SK-N-SH (cell line): ENCODE results near the gene TOX2. TPM values are rescaled to one million over a fixed set of nuclear protein-coding genes. Genes with fewer than 3 reads are reported as not detected.

Experiments
- CTCF ChIA-PET: fragments of 300-600, 350-600 bp; formaldehyde crosslinking; extraction: SDS; loops from one replicate; lab custom pipeline; 2021; lab: Yijun Ruan, JAX
- POLR2A ChIA-PET: fragments of 350-600 bp; sonication (Branson Sonifier 250); formaldehyde crosslinking; extraction: SDS; loops from one replicate; lab custom pipeline; 2020; ENCODE audit warnings: antibody characterized with exemption, inconsistent platforms; lab: Yijun Ruan, JAX
- DNase-seq: peaks from one replicate; pipeline ENCODE4 v3.0.0; 2012
- H2AFZ ChIP-seq: fragments of 200-600 bp; sonication (generic); 2 replicates; pipeline ENCODE4 v1.8.1; 2016; ENCODE audit warnings: antibody characterized with exemption, mild to moderate bottlenecking, low read depth
- H3F3A ChIP-seq: fragments of 200-600 bp; sonication (generic); replicated peaks from 2 replicates; pipeline ENCODE3; 2016; ENCODE audit warnings: antibody characterized with exemption, mild to moderate bottlenecking; ENCODE audit not compliant: insufficient read depth
- H3K27ac ChIP-seq, 2 experiments: fragments of 200-500 bp in 1 of 2; fragments of 200-600 bp in 1 of 2; sonication (Bioruptor generic) in 1 of 2; sonication (generic), shearing (Covaris generic) in 1 of 2; 2 replicates each; pipeline versions ENCODE4 v1.5.1 to v1.6.1; 2014 to 2016; ENCODE audit warnings: low read depth in 2 of 2, inconsistent platforms in 1 of 2, low read length in 1 of 2, mild to moderate bottlenecking in 1 of 2, mixed read lengths in 1 of 2
- H3K27me3 ChIP-seq: fragments of 200-600 bp; sonication (generic), shearing (Covaris generic); 2 replicates; pipeline ENCODE4 v1.6.1; 2016; ENCODE audit warnings: mixed run types; ENCODE audit not compliant: insufficient read depth
- H3K36me3 ChIP-seq, 2 experiments: fragments of 200-500 bp in 1 of 2; fragments of 200-600 bp in 1 of 2; sonication (Bioruptor generic) in 1 of 2; sonication (generic) in 1 of 2; replicated peaks in 1 of 2; 2 replicates each; pipeline versions ENCODE3 to v1.5.1; 2014 to 2016; ENCODE audit warnings: low read length in 1 of 2, mild to moderate bottlenecking in 1 of 2; ENCODE audit not compliant: insufficient read depth in 2 of 2, control insufficient read depth in 1 of 2
- H3K4me1 ChIP-seq, 2 experiments: fragments of 200-500 bp in 1 of 2; fragments of 200-600 bp in 1 of 2; sonication (Bioruptor generic) in 1 of 2; sonication (generic), shearing (Covaris generic) in 1 of 2; 2 replicates each; pipeline versions ENCODE4 v1.5.1 to v1.6.1; 2014 to 2016; ENCODE audit warnings: low read depth in 1 of 2, low read length in 1 of 2, mixed run types in 1 of 2; ENCODE audit not compliant: insufficient read depth in 2 of 2, control insufficient read depth in 1 of 2
- H3K4me2 ChIP-seq: fragments of 200-600 bp; sonication (generic), shearing (Covaris generic); 2 replicates; pipeline ENCODE4 v1.6.1; 2017; ENCODE audit warnings: mixed run types
- H3K4me3 ChIP-seq, 2 experiments: fragments of 200-500 bp in 1 of 2; fragments of 200-600 bp in 1 of 2; sonication (Bioruptor generic) in 1 of 2; sonication (generic), shearing (Covaris generic) in 1 of 2; 2 replicates each; pipeline versions ENCODE4 v1.5.1 to v1.8.1; 2014 to 2016; ENCODE audit warnings: low read depth in 2 of 2, inconsistent platforms in 1 of 2, low read length in 1 of 2, mild to moderate bottlenecking in 1 of 2, mixed read lengths in 1 of 2, moderate library complexity in 1 of 2
- H3K79me2 ChIP-seq: fragments of 200-600 bp; sonication (generic); 2 replicates; pipeline ENCODE4 v1.8.1; 2017; ENCODE audit warnings: mild to moderate bottlenecking; ENCODE audit not compliant: insufficient read depth
- H3K9ac ChIP-seq: fragments of 200-600 bp; sonication (generic); 2 replicates; pipeline ENCODE4 v1.6.1; 2017; ENCODE audit warnings: mixed run types
- H3K9me2 ChIP-seq: fragments of 200-600 bp; sonication (generic); 2 replicates; pipeline ENCODE4 v1.6.1; 2017; ENCODE audit warnings: mixed run types
- H3K9me3 ChIP-seq: fragments of 200-600 bp; sonication (generic); 2 replicates; pipeline ENCODE4 v1.6.1; 2017; ENCODE audit warnings: mixed run types, mild to moderate bottlenecking, moderate library complexity
- H4K20me1 ChIP-seq: fragments of 200-600 bp; sonication (generic); 2 replicates; pipeline ENCODE4 v1.6.1; 2017; ENCODE audit warnings: mild to moderate bottlenecking, mixed run types; ENCODE audit not compliant: insufficient read depth
- ELF1 ChIP-seq: IDR thresholded peaks from 2 replicates; pipeline ENCODE4 v1.4.0; 2012
- FOSL2 ChIP-seq: IDR thresholded peaks from 2 replicates; pipeline ENCODE4 v1.4.0; 2012; ENCODE audit warnings: low read depth, mild to moderate bottlenecking, moderate library complexity, borderline replicate concordance
- JUND ChIP-seq: IDR thresholded peaks from 2 replicates; pipeline ENCODE4 v1.4.0; 2012
- MEF2A ChIP-seq: IDR thresholded peaks from 2 replicates; pipeline ENCODE4 v1.4.0; 2012; ENCODE audit warnings: low read depth, borderline replicate concordance
- NRF1 ChIP-seq: IDR thresholded peaks from 2 replicates; pipeline ENCODE4 v1.6.1; 2012; ENCODE audit warnings: low read depth, mild to moderate bottlenecking, low read length
- WGBS: methylation state at CpG from one replicate; pipeline ENCODE4 v1.1.6; 2017; ENCODE audit warnings: low lambda C conversion rate; 5-methylcytosine and 5-hydroxymethylcytosine counted together
- polyA plus RNA-seq, 3 experiments: library from polyadenylated mRNA; depleted of rRNA; stranded (reverse); fragments of >200 nt; gene quantifications; 2 replicates each; pipeline ENCODE4 v1.2.3, GENCODE V29; 2012
- TF ChIP-seq, protein P1 (sequence below): fragments of 200-600 bp; sonication (generic); IDR thresholded peaks from 2 replicates; pipeline ENCODE4 v1.6.1; 2017; ENCODE audit warnings: antibody characterized with exemption, mild to moderate bottlenecking, moderate library complexity
- TF ChIP-seq, protein P2 (sequence below): IDR thresholded peaks from 2 replicates; pipeline ENCODE4 v1.4.0; 2012; ENCODE audit warnings: low read depth
- TF ChIP-seq, protein P3 (sequence below): IDR thresholded peaks from 2 replicates; pipeline ENCODE4; 2012
- TF ChIP-seq, protein P4 (sequence below): IDR thresholded peaks from 2 replicates; pipeline ENCODE4 v1.4.0; 2012; ENCODE audit warnings: low read depth, borderline replicate concordance
- TF ChIP-seq, protein P5 (sequence below): IDR thresholded peaks from 2 replicates; pipeline ENCODE4 v1.6.1; 2012; ENCODE audit warnings: mild to moderate bottlenecking, low read depth, low read length, moderate library complexity

TOX2 gene
- polyA plus RNA-seq, 1 of the 3 experiments (the other 2 are of a cell fraction) = 15.4 TPM

DNA sequence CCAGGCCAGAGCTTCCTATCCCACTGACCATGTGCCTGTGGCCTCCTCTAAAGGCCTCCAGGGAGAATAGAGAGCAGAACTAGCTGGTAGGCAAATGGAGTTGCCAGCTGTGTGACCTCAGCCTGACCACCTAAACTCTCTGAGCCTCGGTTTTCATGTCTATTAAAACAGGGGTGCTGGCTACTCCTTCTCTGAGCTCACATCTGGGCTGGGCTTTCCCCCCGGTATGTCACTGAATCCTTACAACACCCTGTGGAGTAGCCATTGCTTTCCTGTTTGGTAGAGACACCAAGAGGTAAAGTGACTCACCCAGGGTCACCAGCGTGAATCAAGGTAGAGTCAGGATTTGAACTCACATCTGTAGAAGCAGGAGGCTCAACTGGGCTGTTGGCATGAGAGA lies 140.2 kb downstream of the TOX2 start:
- Histone ChIP-seq H3K36me3 (peaks cover 0 to 4% of the 10 kb centered on the region in 2 experiments), H3K27ac (no peak overlapping the region), H4K20me1 (no peaks in the 10 kb centered on the region), H3K4me3 (no peak overlapping the region), H3K9ac (no peak overlapping the region), H3K79me2 (no peaks in the 10 kb centered on the region), H3K27me3 (no peaks in the 10 kb centered on the region), H3K9me2 (no peaks in the 10 kb centered on the region), H3F3A (no peaks in the 10 kb centered on the region), H3K4me2 (no peak overlapping the region), H3K9me3 (no peaks in the 10 kb centered on the region), H2AFZ (no peak overlapping the region), H3K4me1 (peaks cover 0 to 5% of the 10 kb centered on the region in 2 experiments; a peak in 1 of 4 replicates)
- ChIA-PET CTCF (interaction anchor here (0.8 to 3.8 kb wide), 6 partner anchors 15 to 304 kb away, joined by 3 to 25 read pairs (median 6); no protein-coding TSS in a partner anchor), POLR2A (no interaction called here)
- no peak for DNase-seq
- 95% methylated on average over 3 of the region's 3 CpGs for WGBS
- TF ChIP-seq NRF1 (no peak), ELF1 (no peak), FOSL2 (no peak), JUND (no peak), MEF2A (no peak)
- TF ChIP-seq, protein P1, sequence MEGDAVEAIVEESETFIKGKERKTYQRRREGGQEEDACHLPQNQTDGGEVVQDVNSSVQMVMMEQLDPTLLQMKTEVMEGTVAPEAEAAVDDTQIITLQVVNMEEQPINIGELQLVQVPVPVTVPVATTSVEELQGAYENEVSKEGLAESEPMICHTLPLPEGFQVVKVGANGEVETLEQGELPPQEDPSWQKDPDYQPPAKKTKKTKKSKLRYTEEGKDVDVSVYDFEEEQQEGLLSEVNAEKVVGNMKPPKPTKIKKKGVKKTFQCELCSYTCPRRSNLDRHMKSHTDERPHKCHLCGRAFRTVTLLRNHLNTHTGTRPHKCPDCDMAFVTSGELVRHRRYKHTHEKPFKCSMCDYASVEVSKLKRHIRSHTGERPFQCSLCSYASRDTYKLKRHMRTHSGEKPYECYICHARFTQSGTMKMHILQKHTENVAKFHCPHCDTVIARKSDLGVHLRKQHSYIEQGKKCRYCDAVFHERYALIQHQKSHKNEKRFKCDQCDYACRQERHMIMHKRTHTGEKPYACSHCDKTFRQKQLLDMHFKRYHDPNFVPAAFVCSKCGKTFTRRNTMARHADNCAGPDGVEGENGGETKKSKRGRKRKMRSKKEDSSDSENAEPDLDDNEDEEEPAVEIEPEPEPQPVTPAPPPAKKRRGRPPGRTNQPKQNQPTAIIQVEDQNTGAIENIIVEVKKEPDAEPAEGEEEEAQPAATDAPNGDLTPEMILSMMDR = no peak
- TF ChIP-seq, protein P2, sequence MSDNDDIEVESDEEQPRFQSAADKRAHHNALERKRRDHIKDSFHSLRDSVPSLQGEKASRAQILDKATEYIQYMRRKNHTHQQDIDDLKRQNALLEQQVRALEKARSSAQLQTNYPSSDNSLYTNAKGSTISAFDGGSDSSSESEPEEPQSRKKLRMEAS = no peak
- TF ChIP-seq, protein P3, sequence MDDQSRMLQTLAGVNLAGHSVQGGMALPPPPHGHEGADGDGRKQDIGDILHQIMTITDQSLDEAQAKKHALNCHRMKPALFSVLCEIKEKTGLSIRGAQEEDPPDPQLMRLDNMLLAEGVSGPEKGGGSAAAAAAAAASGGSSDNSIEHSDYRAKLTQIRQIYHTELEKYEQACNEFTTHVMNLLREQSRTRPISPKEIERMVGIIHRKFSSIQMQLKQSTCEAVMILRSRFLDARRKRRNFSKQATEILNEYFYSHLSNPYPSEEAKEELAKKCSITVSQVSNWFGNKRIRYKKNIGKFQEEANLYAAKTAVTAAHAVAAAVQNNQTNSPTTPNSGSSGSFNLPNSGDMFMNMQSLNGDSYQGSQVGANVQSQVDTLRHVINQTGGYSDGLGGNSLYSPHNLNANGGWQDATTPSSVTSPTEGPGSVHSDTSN = no peak
- TF ChIP-seq, protein P4, sequence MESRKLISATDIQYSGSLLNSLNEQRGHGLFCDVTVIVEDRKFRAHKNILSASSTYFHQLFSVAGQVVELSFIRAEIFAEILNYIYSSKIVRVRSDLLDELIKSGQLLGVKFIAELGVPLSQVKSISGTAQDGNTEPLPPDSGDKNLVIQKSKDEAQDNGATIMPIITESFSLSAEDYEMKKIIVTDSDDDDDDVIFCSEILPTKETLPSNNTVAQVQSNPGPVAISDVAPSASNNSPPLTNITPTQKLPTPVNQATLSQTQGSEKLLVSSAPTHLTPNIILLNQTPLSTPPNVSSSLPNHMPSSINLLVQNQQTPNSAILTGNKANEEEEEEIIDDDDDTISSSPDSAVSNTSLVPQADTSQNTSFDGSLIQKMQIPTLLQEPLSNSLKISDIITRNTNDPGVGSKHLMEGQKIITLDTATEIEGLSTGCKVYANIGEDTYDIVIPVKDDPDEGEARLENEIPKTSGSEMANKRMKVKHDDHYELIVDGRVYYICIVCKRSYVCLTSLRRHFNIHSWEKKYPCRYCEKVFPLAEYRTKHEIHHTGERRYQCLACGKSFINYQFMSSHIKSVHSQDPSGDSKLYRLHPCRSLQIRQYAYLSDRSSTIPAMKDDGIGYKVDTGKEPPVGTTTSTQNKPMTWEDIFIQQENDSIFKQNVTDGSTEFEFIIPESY = no peak
- TF ChIP-seq, protein P5, sequence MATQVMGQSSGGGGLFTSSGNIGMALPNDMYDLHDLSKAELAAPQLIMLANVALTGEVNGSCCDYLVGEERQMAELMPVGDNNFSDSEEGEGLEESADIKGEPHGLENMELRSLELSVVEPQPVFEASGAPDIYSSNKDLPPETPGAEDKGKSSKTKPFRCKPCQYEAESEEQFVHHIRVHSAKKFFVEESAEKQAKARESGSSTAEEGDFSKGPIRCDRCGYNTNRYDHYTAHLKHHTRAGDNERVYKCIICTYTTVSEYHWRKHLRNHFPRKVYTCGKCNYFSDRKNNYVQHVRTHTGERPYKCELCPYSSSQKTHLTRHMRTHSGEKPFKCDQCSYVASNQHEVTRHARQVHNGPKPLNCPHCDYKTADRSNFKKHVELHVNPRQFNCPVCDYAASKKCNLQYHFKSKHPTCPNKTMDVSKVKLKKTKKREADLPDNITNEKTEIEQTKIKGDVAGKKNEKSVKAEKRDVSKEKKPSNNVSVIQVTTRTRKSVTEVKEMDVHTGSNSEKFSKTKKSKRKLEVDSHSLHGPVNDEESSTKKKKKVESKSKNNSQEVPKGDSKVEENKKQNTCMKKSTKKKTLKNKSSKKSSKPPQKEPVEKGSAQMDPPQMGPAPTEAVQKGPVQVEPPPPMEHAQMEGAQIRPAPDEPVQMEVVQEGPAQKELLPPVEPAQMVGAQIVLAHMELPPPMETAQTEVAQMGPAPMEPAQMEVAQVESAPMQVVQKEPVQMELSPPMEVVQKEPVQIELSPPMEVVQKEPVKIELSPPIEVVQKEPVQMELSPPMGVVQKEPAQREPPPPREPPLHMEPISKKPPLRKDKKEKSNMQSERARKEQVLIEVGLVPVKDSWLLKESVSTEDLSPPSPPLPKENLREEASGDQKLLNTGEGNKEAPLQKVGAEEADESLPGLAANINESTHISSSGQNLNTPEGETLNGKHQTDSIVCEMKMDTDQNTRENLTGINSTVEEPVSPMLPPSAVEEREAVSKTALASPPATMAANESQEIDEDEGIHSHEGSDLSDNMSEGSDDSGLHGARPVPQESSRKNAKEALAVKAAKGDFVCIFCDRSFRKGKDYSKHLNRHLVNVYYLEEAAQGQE = no peak
